ENCODE results near the gene GP1BB.

GP1BB gene

DNA sequence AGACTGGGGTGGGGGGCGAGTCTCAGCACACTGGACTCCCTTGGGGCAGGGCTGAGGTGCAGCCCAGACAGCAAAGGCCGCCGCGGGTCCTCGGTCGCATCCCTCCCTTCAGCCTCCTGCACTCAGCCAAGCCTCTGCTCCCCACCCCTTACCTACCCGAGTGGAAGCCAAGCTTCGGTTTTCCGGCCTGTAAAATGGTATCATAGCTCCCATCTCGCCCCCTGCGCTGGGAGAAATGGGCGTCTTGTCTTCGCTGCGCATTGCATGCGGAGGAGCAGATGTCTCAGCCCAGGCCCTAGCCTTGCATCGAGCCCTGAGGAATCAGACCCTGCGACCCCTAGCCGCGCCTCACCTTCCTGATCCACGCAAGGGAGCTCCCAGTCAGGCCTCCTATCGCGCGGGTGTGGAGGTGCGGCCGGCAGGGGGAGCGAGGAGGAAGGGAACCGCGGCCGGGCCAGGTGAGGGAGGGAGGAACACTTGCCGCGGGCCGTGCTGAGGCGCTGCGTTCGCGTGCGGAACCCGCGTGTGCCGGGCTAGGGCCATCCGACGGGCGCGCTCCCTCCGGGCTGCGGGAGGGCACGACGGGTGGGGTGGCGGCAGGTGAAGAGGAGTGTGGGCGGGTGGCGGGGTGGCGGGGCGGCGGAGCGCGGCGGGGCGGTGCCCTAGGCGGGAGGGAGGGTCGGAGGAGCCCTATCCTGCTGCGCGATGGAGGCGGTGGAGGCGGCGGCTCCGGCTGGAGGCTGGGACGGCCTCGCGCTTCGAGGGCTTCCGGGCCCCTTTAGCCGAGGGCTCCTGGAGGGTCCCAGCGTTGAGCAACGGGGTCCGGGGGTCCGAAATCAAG, 33.2 kb downstream of the GP1BB start:
- DNase-seq (ENCODE audit: low read depth) = peak; percentile 39

DNA sequence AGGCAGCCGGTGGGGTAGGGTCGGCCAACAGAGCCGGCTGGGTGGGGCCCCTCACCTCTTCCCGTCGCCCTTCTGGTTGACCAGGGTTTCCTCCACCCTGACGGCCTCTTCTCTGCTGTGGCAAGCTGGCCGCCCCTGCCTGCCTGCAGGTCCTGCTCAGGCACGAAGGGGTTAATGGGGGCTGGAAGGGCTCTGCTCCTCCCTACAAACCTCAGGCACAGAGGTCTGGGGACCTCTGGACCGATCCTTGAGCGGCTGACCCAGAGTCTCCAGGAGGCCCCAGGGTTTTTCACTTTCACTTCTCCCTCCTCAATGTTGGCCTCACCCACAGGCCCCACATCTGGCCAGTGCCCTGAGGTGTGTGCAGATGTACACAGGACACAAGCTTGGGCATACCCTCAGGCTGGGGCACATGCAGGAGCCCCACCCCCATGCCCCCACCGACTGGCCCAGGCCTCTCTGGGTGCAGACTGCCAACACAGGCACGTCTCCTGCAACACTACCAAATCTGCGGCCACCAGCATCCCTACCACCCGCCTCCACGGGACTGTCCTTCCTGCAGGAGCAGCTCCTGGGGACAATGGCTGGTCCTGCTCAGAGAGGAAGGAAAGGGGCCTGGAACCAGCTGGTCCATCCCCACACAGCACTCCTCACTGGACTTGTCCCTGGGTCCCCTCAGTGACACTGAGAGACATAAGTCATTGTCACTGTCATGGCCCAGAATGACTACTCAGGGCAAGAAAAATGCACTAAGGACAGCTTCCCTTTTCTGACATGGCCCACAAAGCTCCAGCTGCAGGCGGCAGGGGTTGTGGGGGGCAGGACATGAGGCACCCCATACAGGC, 34.0 kb downstream of the GP1BB start:
- DNase-seq (ENCODE audit: low read depth) = no peak

DNA sequence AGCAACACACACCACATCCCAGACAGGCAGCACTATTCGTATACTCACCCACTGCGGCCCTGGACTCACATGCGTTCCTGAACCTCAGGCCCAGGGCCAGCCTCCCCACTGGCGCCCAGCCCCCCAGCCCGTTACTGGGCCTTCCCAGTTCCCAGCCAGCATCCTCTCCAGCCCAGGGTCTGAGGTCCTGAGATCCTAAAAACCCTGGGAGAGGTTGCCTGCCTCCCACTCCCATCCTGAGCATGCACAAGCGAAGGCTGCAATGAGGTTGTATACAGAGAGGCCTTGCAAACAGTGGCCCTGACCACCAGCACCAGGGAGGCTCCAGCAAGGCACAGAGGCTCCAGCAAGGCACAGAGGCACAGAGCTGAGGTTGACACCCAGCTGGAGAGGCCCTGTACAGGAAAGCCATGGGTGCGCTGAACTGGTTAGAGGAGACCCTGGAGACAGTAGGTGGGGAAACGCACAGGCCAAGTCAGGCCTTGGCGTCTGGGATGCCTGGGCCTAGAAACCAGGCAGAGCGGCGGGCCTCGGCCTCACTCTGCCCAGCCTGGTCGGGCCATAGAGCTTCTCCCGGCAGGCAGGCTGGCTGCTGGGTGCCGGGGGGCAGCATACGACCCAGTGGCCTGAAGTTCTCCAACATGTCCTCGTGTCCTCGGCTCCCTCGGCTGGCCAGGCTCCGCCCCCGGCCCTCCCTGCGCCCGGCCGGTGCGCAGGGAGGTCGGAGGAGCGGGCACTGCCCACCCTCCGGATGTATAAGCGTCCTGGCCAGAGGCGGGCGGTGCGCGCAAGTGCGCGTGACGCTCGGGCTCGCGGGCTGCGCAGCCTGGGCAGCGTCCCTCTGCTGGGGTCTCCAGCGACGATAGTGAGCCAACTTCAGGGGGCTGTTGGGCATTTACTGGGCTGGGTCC, 34.9 kb downstream of the GP1BB start:
- no peak for DNase-seq (ENCODE audit: low read depth)

DNA sequence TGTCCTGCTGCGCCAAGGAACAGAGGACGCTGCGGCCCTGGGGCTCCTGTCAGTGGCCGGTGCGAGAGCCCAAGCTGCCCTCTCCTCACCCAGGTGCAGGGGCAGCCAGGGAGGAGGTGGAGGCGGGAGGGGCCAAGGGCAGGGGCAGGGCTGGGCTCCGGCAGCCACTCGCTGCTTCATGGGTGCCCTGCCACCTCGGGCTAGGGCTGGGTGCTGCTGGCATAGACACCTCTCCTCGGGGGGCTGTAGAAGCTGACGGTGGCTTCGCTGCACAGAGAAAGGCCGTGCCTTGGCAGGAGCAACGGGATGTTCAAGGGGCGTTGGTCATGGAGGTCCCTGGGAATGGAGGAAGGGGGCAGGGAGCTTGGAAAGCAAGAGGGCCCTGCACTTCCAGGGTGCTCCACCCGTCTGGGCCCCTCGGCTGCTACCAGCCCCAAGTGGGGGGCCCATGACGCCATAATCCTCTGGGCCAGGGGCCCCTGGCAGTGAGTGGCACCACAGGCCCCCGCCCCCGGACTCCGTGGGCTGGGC, 35.6 kb downstream of the GP1BB start:
- no peak for DNase-seq (ENCODE audit: low read depth)

DNA sequence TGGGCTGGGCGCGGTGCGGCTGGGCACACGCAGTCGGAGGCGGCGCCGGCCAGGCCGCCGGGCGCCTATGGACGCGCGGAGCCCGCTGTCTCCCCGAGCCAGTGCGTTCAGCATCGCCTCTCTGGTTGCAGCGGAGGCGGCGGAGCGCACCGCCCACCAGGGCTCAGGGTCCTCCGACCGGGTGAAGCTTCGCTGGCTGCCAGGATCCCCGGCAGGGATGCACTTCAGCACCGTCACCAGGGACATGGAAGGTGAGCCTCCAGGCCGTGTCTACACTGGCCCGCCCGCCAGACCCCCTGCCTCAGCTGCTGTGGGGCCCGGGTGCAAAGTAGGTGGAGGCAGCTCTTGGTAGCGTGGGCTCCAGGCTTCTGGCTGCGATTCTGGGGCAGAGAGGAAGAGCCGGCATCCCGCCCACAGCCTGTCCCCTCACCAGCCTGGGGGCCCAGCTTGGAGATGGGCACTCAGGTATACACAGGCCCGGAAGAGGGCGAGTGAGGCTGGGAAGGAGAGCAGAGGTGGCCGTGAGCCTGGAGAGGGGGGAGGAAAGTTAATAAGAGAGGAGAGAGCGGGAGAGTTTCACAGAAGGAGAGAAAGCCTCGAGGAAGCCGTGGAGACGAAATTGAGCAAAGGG, 36.2 kb downstream of the GP1BB start:
- no peak for DNase-seq (ENCODE audit: low read depth)

DNA sequence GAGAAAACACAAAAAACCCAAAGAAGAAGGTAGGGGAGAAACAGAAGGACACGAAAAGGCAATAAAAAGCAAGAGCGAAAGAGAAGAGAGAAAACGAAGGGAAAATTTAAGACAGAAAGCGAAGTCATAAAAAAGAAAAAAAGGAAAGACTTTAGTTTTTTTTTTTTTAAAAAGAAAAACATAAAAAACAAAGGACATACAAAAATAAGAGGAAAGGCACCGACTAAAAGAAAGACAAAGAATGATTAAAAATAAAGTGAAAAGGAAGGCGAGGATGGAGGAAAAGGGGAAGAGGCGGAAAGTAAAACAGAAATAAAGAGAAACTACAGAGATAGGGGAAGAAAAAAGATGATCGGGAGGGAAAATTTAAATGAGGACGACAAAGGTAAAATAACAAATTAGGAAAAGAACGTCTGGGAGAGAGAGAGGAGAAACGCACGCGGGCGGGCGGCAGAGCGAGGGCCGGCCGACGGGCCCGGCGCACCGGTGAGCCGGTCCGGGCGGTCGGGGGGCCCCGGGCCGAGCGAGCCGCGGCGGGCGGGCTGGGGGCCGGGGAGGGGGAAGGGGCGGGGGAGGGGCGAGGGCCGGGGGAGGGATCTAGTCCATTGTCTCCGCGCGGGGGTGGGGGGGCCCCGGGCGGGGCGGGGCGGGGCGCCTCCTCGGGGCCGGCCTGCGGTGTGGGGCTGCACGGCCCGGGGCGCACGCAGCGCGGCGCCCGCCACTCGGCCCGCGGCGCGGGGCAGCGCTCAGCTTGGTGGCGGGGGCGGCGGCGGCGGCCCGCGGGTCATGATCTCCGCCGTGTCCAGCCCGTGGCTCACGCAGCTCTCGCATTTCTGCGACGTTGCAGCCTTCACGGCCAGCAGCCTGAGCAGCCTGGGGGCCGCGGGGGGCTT, 37.0 kb downstream of the GP1BB start, which contains the start of gene TBX1:
Gene TBX1 (plus strand): TSS at position 721 of the 893 bp plus-strand sequence. CDS start 66 bp downstream, at position 787.
- no peak for DNase-seq (ENCODE audit: low read depth)

DNA sequence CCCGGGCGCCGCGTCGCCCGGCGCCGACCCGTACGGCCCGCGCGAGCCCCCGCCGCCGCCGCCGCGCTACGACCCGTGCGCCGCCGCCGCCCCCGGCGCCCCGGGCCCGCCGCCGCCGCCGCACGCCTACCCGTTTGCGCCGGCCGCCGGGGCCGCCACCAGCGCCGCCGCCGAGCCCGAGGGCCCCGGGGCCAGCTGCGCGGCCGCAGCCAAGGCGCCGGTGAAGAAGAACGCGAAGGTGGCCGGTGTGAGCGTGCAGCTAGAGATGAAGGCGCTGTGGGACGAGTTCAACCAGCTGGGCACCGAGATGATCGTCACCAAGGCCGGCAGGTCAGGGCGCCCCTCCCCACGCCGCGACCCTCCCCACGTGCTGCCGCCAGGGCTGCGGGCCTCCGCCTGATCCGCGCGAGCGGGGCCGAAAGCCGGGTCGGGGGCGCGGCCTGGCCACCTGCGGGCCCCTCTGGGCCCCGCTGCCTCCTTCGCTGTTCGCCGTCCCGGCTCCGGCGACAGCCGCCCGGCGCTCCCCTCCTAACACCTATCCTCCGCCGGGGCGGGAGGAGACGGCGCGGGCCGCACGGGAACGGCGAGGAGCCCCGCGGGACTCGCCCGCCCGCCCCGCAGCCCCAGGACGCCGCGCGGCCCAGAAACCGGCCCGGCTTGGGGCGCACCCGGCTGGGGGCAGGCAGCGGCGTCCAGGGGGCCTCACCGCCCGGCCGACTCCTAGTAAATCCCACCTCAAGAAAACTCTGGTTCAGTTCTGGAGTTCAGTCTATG, 37.8 kb downstream of the GP1BB start:
- no peak for DNase-seq (ENCODE audit: low read depth)

DNA sequence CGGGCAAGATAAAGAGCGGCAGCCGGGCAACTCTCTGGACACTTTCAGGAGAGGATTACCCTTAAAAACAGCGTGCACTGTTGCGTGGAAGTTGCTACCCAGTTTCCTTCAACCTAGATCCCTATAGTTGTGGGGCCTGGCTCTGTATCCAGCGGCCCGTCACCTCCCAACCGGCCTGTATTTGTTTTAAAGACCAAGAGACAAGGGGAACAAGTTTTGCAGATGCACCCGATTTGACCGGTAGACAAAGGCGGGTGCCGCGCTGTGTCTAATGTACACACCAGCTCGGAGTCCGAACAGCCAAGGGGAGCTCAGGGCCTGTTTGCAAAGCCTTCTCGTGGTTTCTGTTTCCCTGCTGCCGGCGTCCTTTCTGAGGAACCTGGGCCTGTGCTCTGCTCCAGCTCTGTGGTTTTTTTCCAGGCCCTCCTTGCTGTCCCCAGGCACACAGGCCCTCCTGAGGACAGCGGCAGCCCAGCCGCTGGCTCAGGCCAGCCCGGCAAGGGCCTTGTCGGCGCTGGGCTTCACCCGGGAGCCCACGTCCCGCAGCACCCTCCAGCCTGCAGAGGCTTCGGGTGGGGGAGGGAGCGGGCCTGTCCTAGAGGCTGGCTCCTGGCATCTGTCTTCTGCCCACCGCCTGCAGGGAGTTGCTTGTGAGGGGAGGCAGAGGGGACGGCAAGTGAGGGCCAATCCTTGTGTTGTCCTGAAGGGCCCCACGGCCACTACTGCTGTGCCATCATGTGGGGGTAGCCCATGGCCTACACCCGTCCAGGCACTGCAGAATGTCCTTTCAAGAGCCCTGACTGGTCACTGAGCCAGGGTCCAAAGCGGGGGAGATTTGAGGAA, 38.6 kb downstream of the GP1BB start:
- no peak for DNase-seq (ENCODE audit: low read depth)

DNA sequence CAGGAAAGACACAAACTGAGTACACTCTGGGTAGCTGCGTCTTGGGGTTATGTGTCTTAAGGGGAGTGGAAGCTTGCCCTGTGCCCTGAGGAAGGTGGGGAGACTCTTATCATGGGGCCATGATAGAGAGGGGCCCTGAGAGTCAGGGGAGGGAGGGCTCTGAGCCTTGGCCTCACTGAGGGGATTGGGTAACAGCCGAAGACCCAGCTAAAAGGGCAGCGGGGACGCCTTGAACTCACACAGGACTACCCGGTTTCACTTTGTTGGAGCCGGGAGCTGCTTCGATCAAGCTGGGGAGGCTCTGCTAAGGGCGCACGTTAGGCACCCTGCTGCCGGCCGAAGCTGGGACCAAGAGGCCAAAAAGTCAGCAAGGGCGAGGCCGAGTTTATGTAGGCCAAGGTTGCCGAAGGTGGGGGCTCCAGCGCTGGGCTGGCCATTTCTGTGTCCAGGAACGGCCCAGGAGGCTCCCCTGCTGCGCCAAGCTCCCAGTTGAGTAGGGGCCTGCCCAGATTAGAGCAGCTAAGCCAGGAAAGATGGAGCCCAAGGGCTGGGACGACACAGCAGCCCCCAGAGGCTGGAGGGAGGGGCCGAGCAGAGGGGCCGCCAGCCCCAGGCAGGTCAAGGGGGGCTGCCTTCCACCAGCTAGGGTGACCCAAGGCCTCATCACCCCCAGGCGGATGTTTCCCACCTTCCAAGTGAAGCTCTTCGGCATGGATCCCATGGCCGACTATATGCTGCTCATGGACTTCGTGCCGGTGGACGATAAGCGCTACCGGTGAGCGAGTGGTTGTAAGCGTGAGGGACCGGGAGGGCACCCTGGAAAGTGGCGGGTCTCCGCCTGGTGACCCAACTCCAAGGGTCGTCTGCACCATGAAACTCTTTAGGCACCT, 39.5 kb downstream of the GP1BB start:
- DNase-seq (ENCODE audit: low read depth) = no peak

DNA sequence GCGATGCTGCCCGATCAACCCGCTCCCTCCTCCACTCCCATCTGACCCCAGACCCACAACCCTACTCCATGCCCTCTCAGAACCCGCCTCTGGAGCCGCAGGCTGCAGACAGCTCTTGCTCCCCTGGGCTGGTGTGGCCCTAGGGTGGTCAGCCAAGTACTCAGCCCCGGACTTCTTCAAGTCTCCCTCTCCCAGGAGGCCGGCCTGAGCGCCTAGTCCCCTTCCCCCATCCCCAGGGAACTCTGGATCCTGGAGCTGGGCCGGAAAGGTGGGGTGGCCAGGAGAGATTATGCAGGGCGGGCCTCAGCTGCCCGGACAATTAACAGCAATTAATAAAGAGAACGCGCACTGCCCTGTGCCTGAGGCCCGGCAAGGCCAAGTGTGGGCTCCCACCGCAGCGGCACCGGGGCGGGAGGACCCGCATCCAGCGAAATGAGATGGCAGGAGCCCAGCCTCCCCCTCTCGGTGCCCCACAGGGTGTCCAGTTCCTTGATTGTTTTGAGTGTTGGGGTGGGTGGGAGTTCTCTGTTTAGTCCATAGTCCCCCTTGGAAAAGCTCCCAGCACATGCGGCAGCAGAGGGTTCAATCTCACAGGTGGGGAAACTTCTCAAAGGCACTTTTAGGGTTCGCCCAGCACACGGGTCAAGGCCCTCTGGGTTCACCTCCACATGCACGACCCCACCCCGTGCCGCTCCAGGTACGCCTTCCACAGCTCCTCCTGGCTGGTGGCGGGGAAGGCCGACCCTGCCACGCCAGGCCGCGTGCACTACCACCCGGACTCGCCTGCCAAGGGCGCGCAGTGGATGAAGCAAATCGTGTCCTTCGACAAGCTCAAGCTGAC, 40.3 kb downstream of the GP1BB start:
- no peak for DNase-seq (ENCODE audit: low read depth)

DNA sequence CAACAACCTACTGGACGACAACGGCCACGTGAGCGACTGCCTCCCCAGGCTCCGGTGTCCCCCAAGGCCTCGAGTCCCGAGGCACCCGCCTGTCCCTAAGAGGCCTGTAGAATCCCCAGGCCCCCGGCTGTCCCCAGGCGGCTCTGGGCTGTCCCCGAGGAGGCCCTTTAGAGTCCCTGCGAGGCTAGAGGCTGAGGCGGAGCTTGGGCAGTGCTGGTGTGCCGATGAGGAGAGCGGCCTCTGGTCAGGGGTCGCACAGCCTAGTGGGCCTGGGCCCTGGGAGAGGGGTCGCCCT, 40.9 kb downstream of the GP1BB start:
- no peak for DNase-seq (ENCODE audit: low read depth)

DNA sequence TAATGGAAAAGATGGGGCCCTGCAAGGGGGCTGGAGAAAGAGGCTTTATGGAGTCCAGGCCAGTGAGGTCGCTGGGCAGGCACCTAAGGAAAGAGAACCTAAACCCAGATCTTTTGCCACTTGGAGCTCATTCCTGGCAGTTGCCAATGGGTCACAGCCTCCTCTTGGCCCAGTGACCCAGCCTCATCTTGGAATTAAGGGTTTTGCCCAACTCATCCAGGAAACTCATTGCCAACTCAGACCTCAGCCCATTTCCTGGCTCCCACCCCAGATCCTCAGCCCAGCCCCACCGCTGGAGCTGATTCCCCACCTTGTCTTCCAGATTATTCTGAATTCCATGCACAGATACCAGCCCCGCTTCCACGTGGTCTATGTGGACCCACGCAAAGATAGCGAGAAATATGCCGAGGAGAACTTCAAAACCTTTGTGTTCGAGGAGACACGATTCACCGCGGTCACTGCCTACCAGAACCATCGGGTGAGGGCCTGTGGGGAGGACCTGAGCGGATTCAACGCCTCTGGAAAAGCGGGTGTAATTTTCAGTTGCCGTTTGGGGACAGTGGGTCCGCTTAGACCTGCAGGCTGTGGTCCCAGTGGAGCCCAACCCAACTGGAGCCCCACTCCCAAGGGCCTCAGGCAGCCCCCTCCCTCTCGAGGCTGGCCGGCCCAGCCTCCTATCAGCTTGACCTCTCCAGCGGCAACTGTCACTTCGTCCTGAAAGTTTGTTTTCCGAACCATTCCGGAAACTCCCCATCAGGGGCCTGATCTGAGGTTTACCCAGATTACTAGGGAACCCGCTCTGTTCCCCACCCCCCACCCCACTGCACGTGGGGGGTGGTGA, 41.5 kb downstream of the GP1BB start:
- no peak for DNase-seq (ENCODE audit: low read depth)

DNA sequence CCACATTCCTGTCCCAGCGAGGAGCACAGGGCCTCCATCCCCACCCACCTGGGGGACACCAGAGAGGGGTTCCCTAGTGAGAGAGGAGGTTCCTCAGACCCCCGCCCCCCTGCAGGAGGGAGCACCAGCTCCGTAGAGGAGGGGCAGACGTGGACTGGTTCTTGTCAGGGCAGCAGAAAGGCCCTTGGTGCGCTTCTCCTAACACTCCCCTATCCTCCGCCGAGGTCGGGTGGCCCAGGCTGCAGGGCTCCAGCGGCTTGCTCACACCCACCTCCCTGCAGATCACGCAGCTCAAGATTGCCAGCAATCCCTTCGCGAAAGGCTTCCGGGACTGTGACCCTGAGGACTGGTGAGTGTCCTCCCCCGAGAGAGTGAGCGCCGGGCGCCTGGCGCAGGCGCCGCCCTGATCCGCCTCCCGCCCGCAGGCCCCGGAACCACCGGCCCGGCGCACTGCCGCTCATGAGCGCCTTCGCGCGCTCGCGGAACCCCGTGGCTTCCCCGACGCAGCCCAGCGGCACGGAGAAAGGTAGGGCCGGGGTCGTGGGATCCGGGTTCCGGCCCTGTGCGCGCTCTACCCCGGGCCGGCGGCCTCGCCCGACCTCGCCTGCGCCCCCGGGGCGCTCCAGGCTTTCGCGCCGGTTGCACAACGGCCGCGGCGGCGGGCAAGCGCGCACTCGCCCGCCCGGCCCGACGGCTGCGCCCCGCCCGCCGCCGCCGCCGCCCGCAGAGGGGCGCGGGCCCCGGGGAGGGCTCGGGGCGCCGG, 42.3 kb downstream of the GP1BB start:
- DNase-seq (ENCODE audit: low read depth) = no peak

DNA sequence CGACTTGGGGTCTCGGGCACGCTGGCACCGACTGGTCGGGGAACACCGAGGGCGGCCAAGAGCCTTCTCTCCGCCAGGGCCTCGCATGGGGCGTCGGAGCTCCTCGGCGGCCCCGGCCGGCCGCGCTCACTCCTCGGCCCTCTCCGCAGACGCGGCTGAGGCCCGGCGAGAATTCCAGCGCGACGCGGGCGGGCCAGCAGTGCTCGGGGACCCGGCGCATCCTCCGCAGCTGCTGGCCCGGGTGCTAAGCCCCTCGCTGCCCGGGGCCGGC, 42.8 kb downstream of the GP1BB start:
- no peak for DNase-seq (ENCODE audit: low read depth)

All from activated T-cell treated with anti-CD3 and anti-CD28 coated beads for 24 hours (primary cell).